IPS-18a (cell line): ENCODE measurements around the gene COX7A2L.

ENCODE experiments used
- H3K27ac ChIP-seq: one replicate; pipeline ENCODE4 v1.5.1; 2013; ENCODE audit warnings: low read length
- H3K27me3 ChIP-seq: one replicate; pipeline ENCODE4 v1.6.1; 2013; ENCODE audit warnings: mild to moderate bottlenecking, low read length; ENCODE audit not compliant: control insufficient read depth, insufficient read depth
- H3K36me3 ChIP-seq: one replicate; pipeline ENCODE4 v1.6.1; 2013; ENCODE audit warnings: low read depth, low read length; ENCODE audit not compliant: control insufficient read depth
- H3K4me1 ChIP-seq: one replicate; pipeline ENCODE4 v1.6.1; 2013; ENCODE audit warnings: low read depth, low read length; ENCODE audit not compliant: control insufficient read depth
- H3K4me3 ChIP-seq: one replicate; pipeline ENCODE4 v1.5.1; 2013; ENCODE audit warnings: low read length
- H3K9ac ChIP-seq: one replicate; pipeline ENCODE4 v1.6.1; 2013; ENCODE audit warnings: mild to moderate bottlenecking, low read length, moderate library complexity
- H3K9me3 ChIP-seq: one replicate; pipeline ENCODE4 v1.6.1; 2013; ENCODE audit warnings: low read depth, low read length; ENCODE audit not compliant: control insufficient read depth

The COX7A2L gene

DNA sequence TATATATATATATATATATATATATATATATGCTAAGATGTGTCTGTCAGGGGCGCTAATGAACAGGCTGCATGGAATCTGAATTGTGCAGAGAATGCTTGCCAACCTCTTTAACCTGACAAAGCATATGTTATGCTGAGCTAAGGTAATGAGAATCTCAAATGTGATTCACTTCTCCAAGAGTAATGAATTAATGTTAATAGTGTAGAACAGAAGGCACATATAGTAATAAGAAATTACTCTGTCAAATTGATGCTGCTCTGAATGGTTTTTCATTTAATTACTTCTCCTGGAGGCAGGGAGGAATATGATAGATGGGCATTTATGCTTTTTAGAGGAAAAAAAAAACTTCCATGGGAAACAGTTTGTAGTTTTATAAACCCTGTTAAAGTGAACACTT is 35.4 kb downstream of the COX7A2L start:
- Histone ChIP-seq H3K27ac (no peak overlapping the region), H3K27me3 (no peaks in the 10 kb centered on the region), H3K4me3 (no peak overlapping the region), H3K4me1 (no peaks in the 10 kb centered on the region), H3K9me3 (no peaks in the 10 kb centered on the region), H3K9ac (no peak overlapping the region), H3K36me3 (peaks cover 26% of the 10 kb centered on the region)

DNA sequence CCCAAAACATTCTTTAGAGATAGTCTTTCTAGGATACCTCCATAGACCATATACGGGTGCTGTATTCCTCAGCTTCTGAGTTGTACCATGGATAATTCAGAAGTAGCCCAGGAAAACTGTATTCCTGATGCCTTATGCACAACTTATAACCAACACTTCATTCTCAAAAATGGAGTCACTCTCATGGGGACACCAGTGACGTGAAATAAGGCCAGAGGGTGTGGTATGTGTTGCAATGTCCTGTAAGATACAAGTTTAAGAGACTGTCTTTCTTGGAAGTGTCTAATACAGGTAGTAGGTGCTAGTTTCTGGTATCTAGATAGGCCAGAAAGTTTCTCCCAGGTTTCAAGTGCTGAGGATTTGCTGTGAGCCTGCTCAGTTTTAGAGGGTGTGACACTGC is 36.1 kb downstream of the COX7A2L start:
- Histone ChIP-seq H3K27me3 (no peaks in the 10 kb centered on the region), H3K36me3 (peaks cover 20% of the 10 kb centered on the region), H3K9me3 (no peaks in the 10 kb centered on the region), H3K27ac (no peak overlapping the region), H3K4me3 (no peak overlapping the region), H3K4me1 (no peaks in the 10 kb centered on the region), H3K9ac (no peak overlapping the region)

- Histone ChIP-seq H3K27ac (no peak overlapping the region), H3K9ac (no peak overlapping the region), H3K4me3 (no peak overlapping the region), H3K27me3 (no peaks in the 10 kb centered on the region), H3K4me1 (no peaks in the 10 kb centered on the region), H3K36me3 (peaks cover 16% of the 10 kb centered on the region), H3K9me3 (no peaks in the 10 kb centered on the region)
Observed at GRCh38 chr2:42324244-42324643, 36.8 kb downstream of the COX7A2L start.

DNA sequence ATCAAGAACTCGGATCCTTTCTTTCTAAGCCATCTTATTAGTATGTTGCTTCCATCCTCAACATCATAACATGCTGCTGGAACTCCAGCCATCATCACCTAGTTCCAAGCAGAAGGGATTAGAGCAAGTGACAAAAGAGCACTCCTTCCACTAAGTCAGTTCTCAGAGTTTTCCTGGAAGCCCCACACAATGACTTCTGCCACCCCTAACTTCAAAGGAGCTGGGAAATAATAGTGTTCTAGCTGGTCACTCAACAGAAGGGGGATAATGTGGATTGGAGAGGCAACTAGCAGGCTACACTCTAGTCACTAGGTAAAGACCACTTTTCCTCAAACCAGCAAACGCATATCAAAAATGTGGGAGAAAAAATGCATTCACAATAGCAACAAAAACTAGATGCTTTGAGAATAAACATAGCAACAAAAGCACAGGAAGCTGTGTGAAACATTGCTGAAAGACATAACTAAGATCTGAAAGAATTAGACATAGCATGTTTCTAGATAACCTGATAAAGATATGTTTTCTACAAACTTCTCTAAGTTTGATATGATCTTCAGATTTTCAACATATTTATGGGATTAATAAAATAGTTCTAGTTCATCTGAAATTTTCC is 39.5 kb downstream of the COX7A2L start:
- Histone ChIP-seq H3K27me3 (no peaks in the 10 kb centered on the region), H3K9ac (no peak overlapping the region), H3K4me1 (no peaks in the 10 kb centered on the region), H3K27ac (no peak overlapping the region), H3K4me3 (no peak overlapping the region), H3K9me3 (no peaks in the 10 kb centered on the region), H3K36me3 (peaks cover 30% of the 10 kb centered on the region)

DNA sequence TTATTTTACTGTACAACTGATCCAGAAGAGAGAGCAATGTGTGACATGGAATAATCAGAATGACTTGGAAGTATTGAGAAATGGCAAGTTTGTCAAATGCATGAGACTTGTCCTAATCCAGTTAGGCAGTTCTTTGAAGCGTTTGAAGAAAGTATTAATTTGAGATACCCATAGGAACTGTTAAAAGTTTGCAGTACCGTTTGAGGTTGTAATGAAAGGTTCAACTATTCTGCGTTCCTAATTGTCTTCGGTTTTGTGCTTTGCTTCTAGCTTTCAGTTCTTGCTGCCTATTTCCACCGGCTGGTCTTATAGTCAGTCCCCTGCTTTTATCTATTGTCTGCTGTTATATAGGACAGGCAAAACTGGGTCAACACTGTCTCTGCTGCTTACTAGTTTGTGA is 41.8 kb downstream of the COX7A2L start:
- Histone ChIP-seq H3K9me3 (no peaks in the 10 kb centered on the region), H3K27ac (no peak overlapping the region), H3K4me1 (no peaks in the 10 kb centered on the region), H3K4me3 (no peak overlapping the region), H3K9ac (no peak overlapping the region), H3K27me3 (no peaks in the 10 kb centered on the region), H3K36me3 (peaks cover 32% of the 10 kb centered on the region)

GRCh38 chr2:42317945-42318344 is 43.1 kb downstream of the COX7A2L start:
- no peak overlapping the region for H3K4me3 ChIP-seq
- no peaks in the 10 kb centered on the region for H3K9me3 ChIP-seq
- H3K9ac ChIP-seq, result no peak overlapping the region
- H3K27ac ChIP-seq, result no peak overlapping the region
- peaks cover 32% of the 10 kb centered on the region for H3K36me3 ChIP-seq
- H3K27me3 ChIP-seq, result no peaks in the 10 kb centered on the region
- H3K4me1 ChIP-seq, result no peaks in the 10 kb centered on the region

DNA sequence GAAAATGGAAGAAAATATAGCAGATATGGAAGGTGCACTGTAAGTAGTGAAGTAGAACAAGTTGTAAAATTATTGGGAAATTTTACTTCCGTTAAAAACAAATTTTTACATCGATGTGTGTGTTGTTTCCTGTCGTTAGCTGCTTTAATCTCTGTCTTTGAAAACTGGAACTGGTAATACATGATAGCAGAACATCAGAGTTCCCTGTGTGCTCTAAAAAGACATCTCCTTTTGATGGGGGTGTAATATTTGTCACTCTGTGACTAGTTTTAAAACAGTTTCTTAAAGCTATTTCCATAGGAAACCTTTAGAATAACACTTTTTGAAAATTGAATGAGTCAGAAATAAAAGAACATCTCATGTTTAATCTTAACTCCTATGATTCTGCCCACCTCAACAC is 43.5 kb downstream of the COX7A2L start:
- Histone ChIP-seq H3K4me3 (no peak overlapping the region), H3K4me1 (no peaks in the 10 kb centered on the region), H3K9ac (no peak overlapping the region), H3K9me3 (no peaks in the 10 kb centered on the region), H3K27me3 (no peaks in the 10 kb centered on the region), H3K36me3 (peaks cover 32% of the 10 kb centered on the region), H3K27ac (no peak overlapping the region)

GRCh38 chr2:42316910-42317309 is 44.1 kb downstream of the COX7A2L start:
- Histone ChIP-seq H3K4me1 (no peaks in the 10 kb centered on the region), H3K9me3 (no peaks in the 10 kb centered on the region), H3K4me3 (no peak overlapping the region), H3K27me3 (no peaks in the 10 kb centered on the region), H3K27ac (no peak overlapping the region), H3K9ac (no peak overlapping the region), H3K36me3 (peaks cover 32% of the 10 kb centered on the region)

GRCh38 chr2:42315844-42316470 is 45.1 kb downstream of the COX7A2L start:
- Histone ChIP-seq H3K27ac (no peak overlapping the region), H3K36me3 (peaks cover 29% of the 10 kb centered on the region), H3K4me3 (no peak overlapping the region), H3K27me3 (no peaks in the 10 kb centered on the region), H3K9ac (no peak overlapping the region), H3K4me1 (no peaks in the 10 kb centered on the region), H3K9me3 (no peaks in the 10 kb centered on the region)

DNA sequence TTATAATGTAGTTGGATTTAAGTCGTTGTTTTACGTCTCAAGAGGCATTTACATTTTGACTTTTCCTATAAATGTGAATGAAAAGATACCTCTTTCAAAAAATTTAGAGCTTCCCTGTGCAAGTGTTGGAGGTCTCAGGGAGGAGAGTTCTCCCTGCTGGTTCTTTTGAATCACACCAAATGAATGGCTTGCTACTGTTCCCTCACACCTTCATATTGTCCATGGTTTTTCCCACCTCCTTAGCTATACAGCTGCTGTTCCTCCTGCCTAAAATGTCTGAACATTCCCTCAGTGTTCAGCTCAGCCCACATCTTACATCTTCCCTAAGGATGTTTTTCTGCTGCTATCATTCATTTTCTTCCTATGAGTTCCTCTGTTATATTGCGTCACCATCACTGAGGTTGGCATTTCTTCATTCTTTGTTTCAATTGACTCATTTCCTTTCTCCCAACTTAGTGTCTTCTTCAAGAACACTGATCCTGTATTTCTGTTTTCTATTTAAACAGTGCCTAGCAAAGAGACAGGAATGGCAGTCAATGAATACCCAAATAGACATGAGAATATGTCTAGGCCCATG is 46.0 kb downstream of the COX7A2L start:
- Histone ChIP-seq H3K27ac (no peak overlapping the region), H3K36me3 (peaks cover 29% of the 10 kb centered on the region), H3K4me1 (no peaks in the 10 kb centered on the region), H3K4me3 (no peak overlapping the region), H3K9ac (no peak overlapping the region), H3K27me3 (no peaks in the 10 kb centered on the region), H3K9me3 (no peaks in the 10 kb centered on the region)

DNA sequence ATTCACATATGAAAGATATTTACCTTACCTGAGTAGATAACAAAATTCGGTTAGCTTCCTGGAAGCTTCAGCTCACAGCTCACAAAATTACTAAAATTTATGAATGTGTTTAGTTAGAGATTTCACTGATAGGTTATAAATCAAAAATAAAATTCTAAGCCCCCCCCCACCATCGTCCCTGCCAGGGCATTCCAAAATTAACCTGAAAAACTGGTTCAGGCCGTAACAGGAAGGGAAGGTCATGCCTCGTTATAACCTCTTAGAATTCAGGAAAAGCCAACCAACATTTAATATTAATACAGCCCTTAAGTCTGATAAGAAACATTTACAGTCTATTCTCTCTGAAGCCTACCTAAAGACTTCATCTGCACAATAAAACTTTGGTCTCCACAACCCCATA is 48.9 kb downstream of the COX7A2L start:
- H3K27me3 ChIP-seq, result no peaks in the 10 kb centered on the region
- peaks cover 12% of the 10 kb centered on the region for H3K36me3 ChIP-seq
- no peak overlapping the region for H3K9ac ChIP-seq
- no peaks in the 10 kb centered on the region for H3K4me1 ChIP-seq
- H3K9me3 ChIP-seq, result no peaks in the 10 kb centered on the region
- no peak overlapping the region for H3K27ac ChIP-seq
- H3K4me3 ChIP-seq, result no peak overlapping the region

DNA sequence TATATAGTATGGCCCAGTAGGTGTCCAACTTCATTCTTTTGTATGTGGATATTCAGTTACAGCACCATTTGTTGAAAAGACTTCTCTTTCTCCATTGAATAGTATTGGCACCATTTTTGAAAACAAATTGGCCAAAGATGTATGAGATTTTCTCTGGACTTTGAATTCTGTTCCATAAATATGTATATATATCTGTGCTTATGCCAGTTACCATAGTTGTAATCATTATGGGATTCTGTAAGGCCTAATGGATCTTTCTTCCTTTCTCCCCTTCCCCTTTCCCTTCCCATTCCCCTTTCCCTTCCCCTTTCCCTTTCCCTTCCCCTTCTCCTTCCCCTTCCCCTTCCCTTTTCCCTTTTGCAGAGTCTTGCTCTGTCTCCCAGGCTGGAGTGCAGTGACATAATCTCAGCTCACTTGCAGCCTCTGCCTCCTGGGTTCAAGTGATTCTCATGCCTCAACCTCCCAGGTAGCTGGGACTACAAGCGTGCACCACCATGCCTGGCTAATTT is 51.0 kb downstream of the COX7A2L start:
- no peak overlapping the region for H3K9ac ChIP-seq
- no peak overlapping the region for H3K27ac ChIP-seq
- no peaks in the 10 kb centered on the region for H3K9me3 ChIP-seq
- H3K4me3 ChIP-seq, result no peak overlapping the region
- H3K36me3 ChIP-seq, result peaks cover 8% of the 10 kb centered on the region
- H3K4me1 ChIP-seq, result no peaks in the 10 kb centered on the region
- H3K27me3 ChIP-seq, result no peaks in the 10 kb centered on the region
